ENCODE results near the gene CFAP43. TPM values are rescaled to one million over a fixed set of nuclear protein-coding genes. Genes with fewer than 3 reads are reported as not detected.
A peak's percentile ranks its signal among the peaks of the same experiment; 100 is the strongest.

CFAP43 gene
- total and polyA plus RNA-seq, 12 donors, result 0.06 to 0.37 (median 0.12) TPM; not detected in 6

- Histone ChIP-seq H3K27me3 (no peaks in the 10 kb centered on the region), H3K36me3 (peaks cover 0 to 88% (median 60%) of the 10 kb centered on the region in 9 donors), H3K4me3 (no peak overlapping the region), H3K27ac (no peak overlapping the region), H3K4me1 (peaks cover 0 to 79% (median 50%) of the 10 kb centered on the region in 9 donors), H3K9me3 (no peaks in the 10 kb centered on the region)
- ATAC-seq (no peak), DNase-seq (no peak)
- WGBS, 2 donors, result 93 to 95% methylated on average over 5 of the region's 5 CpGs
- intact Hi-C loops (cut with DNase I), result no loop called here
- TF ChIP-seq, protein P1, sequence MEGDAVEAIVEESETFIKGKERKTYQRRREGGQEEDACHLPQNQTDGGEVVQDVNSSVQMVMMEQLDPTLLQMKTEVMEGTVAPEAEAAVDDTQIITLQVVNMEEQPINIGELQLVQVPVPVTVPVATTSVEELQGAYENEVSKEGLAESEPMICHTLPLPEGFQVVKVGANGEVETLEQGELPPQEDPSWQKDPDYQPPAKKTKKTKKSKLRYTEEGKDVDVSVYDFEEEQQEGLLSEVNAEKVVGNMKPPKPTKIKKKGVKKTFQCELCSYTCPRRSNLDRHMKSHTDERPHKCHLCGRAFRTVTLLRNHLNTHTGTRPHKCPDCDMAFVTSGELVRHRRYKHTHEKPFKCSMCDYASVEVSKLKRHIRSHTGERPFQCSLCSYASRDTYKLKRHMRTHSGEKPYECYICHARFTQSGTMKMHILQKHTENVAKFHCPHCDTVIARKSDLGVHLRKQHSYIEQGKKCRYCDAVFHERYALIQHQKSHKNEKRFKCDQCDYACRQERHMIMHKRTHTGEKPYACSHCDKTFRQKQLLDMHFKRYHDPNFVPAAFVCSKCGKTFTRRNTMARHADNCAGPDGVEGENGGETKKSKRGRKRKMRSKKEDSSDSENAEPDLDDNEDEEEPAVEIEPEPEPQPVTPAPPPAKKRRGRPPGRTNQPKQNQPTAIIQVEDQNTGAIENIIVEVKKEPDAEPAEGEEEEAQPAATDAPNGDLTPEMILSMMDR (IDR thresholded peaks at IDR 0.05), result no peak
These were observed 32.6 kb upstream of the CFAP43 start for GRCh38 chr10:104264783-104265182.

- Histone ChIP-seq H3K4me3 (no peak overlapping the region), H3K9me3 (no peaks in the 10 kb centered on the region), H3K4me1 (peaks cover 0 to 86% (median 60%) of the 10 kb centered on the region in 9 donors), H3K36me3 (peaks cover 0 to 100% (median 63%) of the 10 kb centered on the region in 9 donors), H3K27ac (peak overlapping the region in 7 of 10 donors; percentile 61 to 100 (median 69)), H3K27me3 (no peaks in the 10 kb centered on the region)
- TF ChIP-seq, protein P1 (IDR thresholded peaks at IDR 0.05), result no peak
- intact Hi-C loops (cut with DNase I), result no loop called here
- ATAC-seq (peak; percentile 58 to 84 (median 73)), DNase-seq (peak in 1 of 2 donors; percentile 54)
- WGBS, 2 donors, result 55 to 67% methylated on average over 5 of the region's 5 CpGs
These were observed 29.9 kb upstream of the CFAP43 start for GRCh38 chr10:104262055-104262454.

DNA sequence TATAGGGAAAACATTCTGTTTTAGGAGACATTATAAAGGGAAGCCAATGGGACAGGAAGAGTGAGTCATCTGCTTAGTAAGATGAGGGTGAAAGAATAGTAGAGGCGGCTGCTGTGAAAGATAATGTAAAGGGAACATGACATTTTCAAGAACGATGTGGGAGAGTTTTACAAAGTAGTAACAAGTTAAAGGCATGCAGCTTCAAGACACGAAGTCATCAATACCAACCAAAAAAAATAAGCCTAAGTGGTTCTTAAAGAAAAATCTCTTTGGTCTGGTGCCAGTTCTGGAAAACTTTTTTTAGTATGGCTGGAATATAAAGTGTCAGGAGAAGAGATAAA is 28.6 kb upstream of the CFAP43 start:
- no peak for DNase-seq
- H3K4me3 ChIP-seq, result no peak overlapping the region
- no peaks in the 10 kb centered on the region for H3K27me3 ChIP-seq
- WGBS, 2 donors, result 10 to 11% methylated on average over 3 of the region's 3 CpGs
- intact Hi-C loops (cut with DNase I), result no loop called here
- H3K4me1 ChIP-seq, result peaks cover 8 to 89% (median 73%) of the 10 kb centered on the region in 9 donors
- TF ChIP-seq, protein P1 (IDR thresholded peaks at IDR 0.05), result no peak
- H3K36me3 ChIP-seq, result peaks cover 0 to 95% (median 52%) of the 10 kb centered on the region in 9 donors
- peak overlapping the region; percentile 24 to 100 (median 68) for H3K27ac ChIP-seq
- no peaks in the 10 kb centered on the region for H3K9me3 ChIP-seq
- peak in 3 of 8 donors; percentile 25 to 47 (median 29) for ATAC-seq

DNA sequence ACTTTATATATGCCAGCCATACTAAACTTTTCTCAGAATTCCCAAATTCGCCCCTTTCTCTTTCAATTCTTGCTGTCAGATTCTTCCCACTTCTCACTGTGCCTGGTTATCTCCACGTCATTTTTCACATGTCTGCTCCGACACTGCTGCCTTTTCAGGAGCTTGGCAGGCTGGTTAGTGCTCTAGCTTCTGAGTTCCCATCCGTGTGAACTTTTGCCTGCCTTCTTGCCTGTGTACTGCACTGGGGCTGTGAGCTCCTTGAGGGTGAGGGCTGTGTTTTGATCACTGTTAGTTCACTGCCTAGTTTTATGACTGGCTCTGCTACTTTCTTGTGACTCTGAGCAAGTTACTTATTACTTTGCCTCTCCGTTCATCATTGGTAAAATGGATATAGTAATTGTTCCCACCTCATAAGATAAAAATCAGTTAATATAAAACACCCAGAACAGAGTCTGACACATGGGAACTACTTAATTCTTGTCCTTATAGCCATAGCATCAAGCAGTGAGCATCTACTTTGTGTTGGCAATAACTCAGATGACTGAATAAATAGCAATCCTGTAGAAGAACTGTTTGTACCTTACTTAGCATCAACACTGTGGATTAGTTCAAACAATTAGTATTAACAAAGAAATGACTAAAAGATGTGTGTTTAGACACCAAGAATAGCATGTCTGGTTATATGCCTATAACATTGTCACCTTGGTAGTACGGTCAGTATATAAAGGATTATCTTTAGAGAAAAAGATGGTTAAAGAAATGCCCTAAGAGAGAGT is 28.0 kb upstream of the CFAP43 start:
- Histone ChIP-seq H3K9me3 (no peaks in the 10 kb centered on the region), H3K27ac (peak overlapping the region in 9 of 10 donors; percentile 6 to 100 (median 68)), H3K27me3 (no peaks in the 10 kb centered on the region), H3K36me3 (peaks cover 0 to 89% (median 47%) of the 10 kb centered on the region in 9 donors), H3K4me3 (no peak overlapping the region), H3K4me1 (peaks cover 8 to 88% (median 74%) of the 10 kb centered on the region in 9 donors)
- intact Hi-C loops (cut with DNase I), result loop anchor here in 2 of 10 donors (10.0 kb wide), 1 partner anchor 135 kb away; the partner anchor contains the start of gene SFR1 (in 2 of the 2)
- peak in 1 of 2 donors; percentile 38 for DNase-seq
- ATAC-seq, result peak in 6 of 8 donors; percentile 32 to 69 (median 53)
- TF ChIP-seq, protein P1 (IDR thresholded peaks at IDR 0.05), result no peak
- 56 to 59% methylated on average over 6 of the region's 6 CpGs for WGBS, 2 donors
